ENCODE measurements around the gene PCDHGB4.
"Not testable (repeated sequence)": the region's sequence is repeated elsewhere in the genome, so short reads cannot be mapped to it uniquely, and the experiment has no call there.

The PCDHGB4 gene

DNA sequence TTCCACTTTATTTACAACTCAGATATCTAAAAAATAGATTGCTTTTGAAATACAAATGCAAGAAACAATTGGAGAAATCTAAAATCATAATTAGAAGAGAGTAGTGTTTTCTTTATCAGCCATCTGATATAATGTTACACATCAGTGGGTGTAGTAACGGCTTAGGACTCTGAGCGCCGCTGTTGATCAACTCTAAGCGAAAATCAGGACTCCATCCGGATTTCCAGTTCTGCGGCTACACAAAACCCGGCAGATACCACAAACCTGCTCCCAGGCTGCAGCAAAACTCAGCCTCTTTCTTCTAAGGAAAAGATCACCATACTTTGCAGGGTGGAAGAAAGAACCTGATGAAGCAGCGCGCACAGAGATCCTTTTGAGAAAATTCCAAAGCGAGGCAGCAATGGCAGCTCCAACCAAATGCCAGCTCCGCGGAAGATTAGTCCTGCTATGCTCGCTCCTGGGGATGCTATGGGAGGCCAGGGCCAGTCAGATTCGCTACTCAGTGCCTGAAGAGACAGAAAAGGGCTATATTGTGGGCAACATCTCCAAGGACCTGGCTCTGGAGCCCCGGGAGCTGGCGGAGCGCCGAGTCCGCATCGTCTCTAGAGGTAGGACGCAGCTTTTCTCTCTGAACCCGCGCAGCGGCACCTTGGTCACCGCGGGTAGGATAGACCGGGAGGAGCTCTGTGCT, 15.2 kb downstream of the PCDHGB4 start, which contains the start of gene PCDHGA9:
Gene PCDHGA9 (plus strand): TSS at position 226 of the 691 bp plus-strand sequence. CDS start 175 bp downstream, at position 401.
- FAIRE-seq: peak; percentile 60

DNA sequence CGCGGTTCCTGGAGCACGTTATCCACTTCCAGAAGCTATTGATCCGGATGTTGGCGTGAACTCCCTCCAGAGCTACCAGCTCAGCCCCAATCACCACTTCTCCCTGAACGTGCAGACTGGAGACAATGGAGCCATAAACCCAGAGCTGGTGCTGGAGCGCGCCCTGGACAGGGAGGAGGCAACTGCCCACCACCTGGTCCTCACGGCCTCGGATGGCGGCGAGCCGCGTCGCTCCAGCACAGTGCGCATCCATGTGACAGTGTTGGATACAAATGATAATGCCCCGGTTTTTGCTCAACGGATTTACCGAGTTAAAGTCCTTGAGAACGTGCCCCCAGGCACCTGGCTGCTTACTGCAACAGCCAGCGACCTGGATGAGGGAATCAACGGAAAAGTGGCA, 15.9 kb downstream of the PCDHGB4 start:
- FAIRE-seq: no peak

DNA sequence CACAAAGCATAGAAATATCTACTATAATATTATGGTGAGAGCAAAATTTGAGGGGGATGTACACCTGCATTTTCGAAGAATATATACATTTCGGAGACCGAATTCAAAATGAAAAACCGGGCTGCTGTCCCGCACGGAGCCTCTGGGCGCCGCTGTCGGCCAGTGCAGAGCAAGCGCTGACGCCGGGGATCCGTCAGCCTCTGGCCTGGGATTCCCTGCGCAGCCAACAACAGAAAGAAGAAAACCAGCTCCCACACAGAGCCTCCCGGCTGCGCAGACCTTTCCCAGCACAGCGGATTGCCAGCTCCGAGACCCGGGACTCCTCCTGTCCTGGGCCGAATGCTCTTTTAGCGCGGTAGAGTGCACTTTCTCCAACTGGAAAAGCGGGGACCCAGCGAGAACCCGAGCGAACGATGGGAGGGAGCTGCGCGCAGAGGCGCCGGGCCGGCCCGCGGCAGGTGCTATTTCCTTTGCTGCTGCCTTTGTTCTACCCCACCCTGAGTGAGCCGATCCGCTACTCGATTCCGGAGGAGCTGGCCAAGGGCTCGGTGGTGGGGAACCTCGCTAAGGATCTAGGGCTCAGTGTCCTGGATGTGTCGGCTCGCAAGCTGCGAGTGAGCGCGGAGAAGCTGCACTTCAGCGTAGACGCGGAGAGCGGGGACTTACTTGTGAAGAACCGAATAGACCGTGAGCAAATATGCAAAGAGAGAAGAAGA, 20.4 kb downstream of the PCDHGB4 start, which contains the start of gene PCDHGB6:
Gene PCDHGB6 (plus strand): TSS at position 232 of the 716 bp plus-strand sequence. CDS start 182 bp downstream, at position 414.
- FAIRE-seq: not testable (repeated sequence)

DNA sequence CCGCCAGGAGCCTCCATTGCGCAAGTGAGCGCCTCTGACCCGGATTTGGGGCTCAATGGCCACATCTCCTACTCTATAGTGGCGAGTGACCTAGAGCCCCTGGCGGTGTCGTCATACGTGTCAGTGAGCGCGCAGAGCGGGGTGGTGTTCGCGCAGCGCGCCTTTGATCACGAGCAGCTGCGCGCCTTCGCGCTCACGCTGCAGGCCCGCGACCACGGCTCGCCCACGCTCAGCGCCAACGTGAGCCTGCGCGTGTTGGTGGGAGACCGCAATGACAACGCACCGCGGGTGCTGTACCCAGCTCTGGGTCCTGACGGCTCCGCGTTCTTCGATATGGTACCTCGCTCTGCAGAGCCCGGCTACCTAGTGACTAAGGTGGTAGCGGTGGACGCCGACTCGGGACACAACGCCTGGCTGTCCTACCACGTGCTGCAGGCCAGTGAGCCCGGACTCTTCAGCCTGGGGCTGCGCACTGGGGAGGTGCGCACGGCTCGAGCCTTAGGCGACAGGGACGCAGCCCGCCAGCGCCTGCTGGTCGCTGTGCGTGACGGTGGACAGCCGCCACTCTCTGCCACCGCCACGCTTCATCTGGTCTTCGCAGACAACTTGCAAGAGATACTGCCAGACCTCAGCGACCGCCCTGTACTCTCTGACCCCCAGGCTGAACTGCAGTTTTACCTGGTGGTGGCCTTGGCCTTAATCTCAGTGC, 22.3 kb downstream of the PCDHGB4 start:
- FAIRE-seq: no peak

DNA sequence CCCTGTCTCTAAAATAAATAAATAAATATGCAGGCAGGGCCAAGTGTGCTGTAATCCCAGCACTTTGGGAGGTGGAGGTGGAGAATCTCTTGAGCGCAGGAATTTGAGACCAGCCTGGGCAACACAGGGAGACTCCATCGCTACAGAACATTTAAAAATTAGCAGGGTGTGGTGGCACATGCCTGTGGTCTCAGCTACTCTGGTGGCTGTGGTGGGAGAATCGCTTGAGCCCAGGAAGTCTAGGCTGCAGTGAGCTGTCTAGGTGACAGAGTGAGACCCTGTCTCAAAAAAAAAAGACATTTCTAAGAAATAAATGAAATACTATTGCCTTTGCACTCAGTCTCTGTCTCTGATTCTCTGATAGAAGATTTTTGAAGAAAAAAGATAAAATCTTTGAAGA, 24.1 kb downstream of the PCDHGB4 start:
- FAIRE-seq: no peak

DNA sequence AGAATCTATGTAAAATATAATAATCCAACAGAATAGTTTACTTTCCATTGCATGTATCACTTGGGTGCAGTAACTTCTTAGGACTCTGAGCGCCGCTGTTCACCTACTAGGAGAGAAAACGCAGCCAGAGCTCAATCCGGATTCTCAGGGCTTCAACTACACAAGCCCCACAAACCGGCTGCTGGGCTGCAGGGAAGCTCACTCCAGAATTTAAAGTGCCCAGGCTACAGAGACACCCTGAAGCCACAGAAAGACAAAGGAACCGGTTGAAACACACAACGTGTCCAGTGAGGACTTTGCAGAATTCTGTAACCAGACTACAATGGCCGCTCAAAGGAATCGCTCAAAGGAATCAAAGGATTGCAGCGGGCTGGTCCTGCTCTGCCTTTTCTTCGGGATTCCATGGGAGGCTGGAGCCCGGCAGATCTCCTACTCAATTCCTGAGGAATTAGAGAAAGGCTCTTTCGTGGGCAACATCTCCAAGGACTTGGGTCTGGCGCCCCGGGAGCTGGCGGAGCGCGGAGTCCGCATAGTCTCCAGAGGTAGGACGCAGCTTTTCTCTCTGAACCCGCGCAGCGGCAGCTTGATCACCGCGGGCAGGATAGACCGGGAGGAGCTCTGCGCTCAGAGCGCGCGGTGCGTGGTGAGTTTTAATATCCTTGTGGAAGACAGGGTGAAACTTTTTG, 25.5 kb downstream of the PCDHGB4 start, which contains the start of gene PCDHGA10:
Gene PCDHGA10 (plus strand): TSS at position 134 of the 686 bp plus-strand sequence. CDS start 189 bp downstream, at position 323.
- FAIRE-seq: peak; percentile 90

DNA sequence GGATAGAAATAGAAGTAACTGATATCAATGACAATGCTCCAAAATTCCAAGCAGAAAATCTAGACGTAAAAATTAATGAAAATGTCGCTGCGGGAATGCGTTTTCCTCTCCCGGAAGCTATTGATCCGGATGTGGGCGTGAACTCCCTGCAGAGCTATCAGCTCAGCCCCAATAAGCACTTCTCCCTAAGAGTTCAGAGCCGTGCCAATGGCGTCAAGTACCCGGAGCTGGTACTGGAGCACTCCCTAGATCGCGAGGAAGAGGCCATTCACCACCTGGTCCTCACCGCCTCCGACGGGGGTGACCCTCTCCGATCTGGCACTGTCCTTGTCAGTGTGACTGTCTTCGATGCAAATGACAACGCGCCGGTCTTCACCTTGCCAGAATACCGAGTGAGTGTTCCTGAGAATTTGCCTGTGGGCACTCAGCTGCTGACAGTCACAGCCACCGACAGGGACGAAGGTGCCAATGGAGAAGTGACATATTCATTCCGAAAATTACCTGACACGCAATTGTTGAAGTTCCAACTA, 26.1 kb downstream of the PCDHGB4 start:
- FAIRE-seq: no peak

DNA sequence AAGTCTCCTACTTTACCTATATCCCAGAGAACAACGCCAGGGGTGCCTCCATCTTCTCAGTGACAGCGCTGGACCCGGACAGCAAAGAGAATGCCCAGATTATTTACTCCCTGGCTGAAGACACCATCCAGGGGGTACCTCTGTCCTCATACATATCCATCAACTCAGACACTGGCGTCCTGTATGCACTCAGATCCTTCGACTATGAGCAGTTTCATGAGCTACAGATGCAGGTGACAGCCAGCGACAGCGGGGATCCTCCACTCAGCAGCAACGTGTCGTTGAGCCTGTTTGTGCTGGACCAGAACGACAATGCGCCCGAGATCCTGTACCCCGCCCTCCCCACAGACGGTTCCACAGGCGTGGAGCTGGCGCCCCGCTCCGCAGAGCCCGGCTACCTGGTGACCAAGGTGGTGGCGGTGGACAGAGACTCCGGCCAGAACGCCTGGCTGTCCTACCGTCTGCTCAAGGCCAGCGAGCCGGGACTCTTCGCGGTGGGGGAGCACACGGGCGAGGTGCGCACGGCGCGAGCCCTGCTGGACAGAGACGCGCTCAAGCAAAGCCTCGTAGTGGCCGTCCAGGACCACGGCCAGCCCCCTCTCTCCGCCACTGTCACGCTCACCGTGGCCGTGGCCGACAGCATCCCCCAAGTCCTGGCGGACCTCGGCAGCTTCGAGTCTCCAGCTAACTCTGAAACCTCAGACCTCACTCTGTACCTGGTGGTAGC, 27.2 kb downstream of the PCDHGB4 start:
- FAIRE-seq: not testable (repeated sequence)

DNA sequence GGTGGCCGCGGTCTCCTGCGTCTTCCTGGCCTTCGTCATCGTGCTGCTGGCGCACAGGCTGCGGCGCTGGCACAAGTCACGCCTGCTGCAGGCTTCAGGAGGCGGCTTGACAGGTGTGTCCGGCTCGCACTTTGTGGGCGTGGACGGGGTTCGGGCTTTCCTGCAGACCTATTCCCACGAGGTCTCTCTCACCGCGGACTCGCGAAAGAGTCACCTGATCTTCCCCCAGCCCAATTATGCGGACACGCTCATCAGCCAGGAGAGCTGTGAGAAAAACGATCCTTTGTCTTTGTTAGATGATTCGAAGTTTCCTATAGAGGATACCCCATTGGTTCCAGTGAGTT, 27.7 kb downstream of the PCDHGB4 start:
- not testable (repeated sequence) for FAIRE-seq

DNA sequence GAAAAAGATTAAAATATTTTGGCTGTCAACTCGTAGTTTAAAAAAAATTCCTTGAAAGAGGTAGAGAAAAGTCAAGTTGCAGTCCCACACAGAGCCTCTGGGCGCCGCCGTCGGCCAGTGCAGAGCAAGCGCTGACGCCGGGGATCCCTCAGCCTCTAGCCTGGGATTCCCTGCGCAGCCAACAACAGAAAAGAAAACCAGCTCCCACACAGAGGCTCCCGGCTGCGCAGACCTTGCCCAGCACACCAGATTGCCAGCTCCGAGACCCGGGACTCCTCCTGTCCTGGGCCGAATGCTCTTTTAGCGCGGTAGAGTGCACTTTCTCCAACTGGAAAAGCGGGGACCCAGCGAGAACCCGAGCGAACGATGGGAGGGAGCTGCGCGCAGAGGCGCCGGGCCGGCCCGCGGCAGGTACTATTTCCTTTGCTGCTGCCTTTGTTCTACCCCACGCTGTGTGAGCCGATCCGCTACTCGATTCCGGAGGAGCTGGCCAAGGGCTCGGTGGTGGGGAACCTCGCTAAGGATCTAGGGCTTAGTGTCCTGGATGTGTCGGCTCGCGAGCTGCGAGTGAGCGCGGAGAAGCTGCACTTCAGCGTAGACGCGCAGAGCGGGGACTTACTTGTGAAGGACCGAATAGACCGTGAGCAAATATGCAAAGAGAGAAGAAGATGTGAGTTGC, 30.1 kb downstream of the PCDHGB4 start, which contains the start of gene PCDHGB7:
Gene PCDHGB7 (plus strand): TSS at position 184 of the 679 bp plus-strand sequence. CDS start 183 bp downstream, at position 367.
- peak; percentile 81 for FAIRE-seq

DNA sequence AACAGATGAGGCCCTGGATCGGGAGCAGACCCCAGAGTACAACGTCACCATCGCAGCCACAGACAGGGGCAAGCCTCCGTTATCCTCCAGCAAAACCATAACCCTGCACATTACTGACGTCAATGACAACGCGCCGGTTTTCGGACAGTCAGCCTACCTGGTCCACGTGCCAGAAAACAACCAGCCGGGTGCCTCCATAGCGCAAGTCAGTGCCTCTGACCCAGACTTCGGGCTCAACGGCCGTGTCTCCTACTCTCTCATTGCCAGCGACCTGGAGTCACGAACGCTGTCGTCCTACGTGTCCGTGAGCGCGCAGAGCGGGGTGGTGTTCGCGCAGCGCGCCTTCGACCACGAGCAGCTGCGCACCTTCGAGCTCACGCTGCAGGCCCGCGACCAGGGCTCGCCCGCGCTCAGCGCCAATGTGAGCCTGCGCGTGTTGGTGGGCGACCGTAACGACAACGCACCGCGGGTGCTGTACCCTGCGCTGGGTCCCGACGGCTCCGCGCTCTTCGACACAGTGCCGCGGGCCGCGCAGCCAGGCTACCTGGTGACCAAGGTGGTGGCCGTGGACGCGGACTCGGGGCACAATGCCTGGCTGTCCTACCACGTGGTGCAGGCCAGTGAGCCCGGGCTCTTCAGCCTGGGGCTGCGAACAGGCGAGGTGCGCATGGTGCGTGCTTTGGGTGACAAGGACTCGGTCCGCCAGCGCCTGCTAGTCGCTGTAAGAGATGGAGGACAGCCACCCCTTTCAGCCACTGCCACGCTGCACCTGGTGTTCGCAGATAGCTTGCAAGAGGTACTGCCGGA, 31.8 kb downstream of the PCDHGB4 start:
- FAIRE-seq: no peak

DNA sequence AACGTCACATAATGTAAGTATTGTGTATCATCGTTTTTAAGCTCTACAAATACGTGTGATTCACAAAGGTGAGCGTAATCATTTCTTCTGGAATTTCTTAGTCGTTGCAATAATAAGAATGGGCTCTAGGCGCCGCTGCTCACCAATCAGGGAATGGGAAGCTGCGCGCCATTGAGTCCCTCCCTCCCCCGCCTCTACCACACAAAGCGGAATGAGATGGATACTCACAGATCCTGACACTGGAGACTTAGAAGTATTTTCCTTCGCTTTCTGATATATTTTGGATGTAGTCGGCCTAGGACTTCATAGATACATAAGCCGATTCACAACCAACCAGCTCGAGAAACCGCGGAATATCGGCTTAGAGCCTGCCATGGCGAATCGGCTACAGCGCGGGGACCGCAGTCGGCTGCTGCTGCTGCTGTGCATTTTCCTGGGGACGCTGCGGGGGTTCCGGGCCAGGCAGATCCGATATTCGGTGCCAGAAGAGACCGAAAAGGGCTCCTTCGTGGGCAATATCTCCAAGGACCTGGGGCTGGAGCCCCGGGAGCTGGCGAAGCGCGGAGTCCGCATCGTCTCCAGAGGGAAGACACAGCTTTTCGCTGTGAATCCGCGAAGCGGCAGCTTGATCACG, 33.5 kb downstream of the PCDHGB4 start, which contains the start of gene PCDHGA11:
Gene PCDHGA11 (plus strand): TSS at position 197 of the 634 bp plus-strand sequence. CDS start 177 bp downstream, at position 374.
- no peak for FAIRE-seq

DNA sequence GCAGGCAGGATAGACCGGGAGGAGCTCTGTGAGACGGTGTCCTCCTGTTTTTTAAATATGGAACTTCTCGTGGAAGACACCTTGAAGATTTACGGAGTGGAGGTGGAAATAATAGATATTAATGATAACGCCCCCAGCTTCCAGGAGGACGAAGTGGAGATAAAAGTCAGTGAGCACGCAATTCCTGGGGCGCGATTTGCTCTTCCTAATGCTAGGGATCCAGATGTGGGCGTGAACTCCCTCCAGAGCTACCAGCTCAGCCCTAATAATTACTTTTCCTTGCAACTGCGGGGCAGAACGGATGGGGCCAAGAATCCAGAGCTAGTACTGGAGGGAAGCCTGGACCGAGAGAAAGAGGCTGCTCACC, 34.0 kb downstream of the PCDHGB4 start:
- no peak for FAIRE-seq

DNA sequence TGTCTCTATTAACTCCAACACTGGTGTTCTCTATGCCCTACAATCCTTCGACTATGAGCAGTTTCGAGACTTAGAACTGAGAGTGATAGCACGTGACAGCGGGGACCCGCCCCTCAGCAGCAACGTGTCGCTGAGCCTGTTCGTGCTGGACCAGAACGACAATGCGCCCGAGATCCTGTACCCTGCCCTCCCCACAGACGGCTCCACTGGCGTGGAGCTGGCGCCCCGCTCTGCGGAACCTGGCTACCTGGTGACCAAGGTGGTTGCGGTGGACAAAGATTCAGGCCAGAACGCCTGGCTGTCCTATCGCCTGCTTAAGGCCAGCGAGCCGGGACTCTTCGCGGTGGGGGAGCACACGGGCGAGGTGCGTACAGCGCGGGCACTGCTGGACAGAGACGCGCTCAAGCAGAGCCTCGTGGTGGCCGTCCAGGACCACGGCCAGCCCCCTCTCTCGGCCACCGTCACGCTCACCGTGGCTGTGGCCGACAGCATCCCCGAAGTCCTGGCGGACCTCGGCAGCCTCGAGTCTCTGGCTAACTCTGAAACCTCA, 35.3 kb downstream of the PCDHGB4 start:
- FAIRE-seq: no peak

DNA sequence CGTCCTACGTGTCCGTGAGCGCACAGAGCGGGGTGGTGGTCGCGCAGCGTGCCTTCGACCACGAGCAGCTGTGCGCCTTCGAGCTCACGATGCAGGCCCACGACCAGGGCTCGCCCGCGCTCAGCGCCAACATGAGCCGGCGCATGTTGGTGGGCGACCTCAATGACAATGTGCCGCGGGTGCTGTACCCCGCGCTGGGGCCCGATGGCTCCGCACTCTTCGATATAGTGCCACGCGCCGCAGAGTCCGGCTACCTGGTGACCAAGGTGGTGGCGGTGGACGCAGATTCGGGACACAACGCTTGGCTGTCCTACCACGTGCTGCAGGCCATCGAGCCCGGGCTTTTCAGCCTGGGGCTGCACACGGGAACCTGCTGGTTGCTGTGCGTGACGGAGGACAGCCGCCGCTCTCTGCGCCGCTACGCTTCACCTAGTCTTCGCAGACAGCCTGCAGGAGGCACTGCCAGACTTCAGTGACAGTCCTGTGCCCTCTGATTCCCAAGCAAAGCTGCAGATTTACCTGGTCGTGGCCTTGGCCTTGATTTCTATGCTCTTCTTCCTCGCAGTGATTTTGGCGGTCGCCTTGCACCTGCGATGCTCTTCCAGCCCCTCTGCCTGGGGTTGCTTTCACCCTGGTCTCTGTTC, 40.4 kb downstream of the PCDHGB4 start:
- no peak for FAIRE-seq

DNA sequence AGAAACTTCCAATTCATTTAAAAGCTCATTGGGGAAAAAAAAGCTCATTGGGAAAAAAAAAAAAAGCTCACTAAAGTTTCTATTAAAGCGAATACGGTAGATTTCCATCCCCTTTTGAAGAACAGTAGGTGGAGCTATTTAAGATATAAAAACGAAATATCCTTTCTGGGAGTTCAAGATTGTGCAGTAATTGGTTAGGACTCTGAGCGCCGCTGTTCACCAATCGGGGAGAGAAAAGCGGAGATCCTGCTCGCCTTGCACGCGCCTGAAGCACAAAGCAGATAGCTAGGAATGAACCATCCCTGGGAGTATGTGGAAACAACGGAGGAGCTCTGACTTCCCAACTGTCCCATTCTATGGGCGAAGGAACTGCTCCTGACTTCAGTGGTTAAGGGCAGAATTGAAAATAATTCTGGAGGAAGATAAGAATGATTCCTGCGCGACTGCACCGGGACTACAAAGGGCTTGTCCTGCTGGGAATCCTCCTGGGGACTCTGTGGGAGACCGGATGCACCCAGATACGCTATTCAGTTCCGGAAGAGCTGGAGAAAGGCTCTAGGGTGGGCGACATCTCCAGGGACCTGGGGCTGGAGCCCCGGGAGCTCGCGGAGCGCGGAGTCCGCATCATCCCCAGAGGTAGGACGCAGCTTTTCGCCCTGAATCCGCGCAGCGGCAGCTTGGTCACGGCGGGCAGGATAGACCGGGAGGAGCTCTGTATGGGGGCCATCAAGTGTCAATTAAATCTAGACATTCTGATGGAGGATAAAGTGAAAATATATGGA, 43.0 kb downstream of the PCDHGB4 start, which contains the start of gene PCDHGA12:
Gene PCDHGA12 (plus strand): TSS at position 176 of the 782 bp plus-strand sequence. CDS start 253 bp downstream, at position 429.
- no peak for FAIRE-seq

DNA sequence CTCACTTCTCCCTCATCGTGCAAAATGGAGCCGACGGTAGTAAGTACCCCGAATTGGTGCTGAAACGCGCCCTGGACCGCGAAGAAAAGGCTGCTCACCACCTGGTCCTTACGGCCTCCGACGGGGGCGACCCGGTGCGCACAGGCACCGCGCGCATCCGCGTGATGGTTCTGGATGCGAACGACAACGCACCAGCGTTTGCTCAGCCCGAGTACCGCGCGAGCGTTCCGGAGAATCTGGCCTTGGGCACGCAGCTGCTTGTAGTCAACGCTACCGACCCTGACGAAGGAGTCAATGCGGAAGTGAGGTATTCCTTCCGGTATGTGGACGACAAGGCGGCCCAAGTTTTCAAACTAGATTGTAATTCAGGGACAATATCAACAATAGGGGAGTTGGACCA, 43.8 kb downstream of the PCDHGB4 start:
- FAIRE-seq: no peak

DNA sequence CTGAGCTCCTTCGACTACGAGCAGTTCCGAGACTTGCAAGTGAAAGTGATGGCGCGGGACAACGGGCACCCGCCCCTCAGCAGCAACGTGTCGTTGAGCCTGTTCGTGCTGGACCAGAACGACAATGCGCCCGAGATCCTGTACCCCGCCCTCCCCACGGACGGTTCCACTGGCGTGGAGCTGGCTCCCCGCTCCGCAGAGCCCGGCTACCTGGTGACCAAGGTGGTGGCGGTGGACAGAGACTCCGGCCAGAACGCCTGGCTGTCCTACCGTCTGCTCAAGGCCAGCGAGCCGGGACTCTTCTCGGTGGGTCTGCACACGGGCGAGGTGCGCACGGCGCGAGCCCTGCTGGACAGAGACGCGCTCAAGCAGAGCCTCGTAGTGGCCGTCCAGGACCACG, 44.8 kb downstream of the PCDHGB4 start:
- not testable (repeated sequence) for FAIRE-seq

All from G401.6 (cell line).